ENCODE measurements around the gene ATXN7L1.
A peak's percentile ranks its signal among the peaks of the same experiment; 100 is the strongest.

The ATXN7L1 gene

DNA sequence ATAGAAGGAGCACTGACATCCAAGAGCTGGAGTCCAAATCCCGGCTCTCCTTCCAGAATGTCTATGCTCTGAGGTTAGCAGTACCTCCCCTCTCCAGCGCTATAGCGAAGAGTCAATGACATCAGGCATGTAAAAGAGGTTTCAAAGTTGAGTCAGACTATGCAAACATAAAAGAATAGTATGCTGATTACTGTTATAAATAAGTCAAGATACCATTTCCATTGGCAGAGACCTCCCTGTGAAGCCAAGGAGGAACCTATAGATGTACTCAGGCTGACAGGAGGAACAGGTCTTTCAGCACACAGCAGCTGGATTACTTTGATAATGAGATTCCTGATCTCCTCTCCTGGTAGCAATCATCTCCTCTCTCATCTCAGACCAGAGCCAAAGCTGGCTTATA is 191.2 kb downstream of the ATXN7L1 start:
- no peak overlapping the region for H3K9ac ChIP-seq
- H3K4me2 ChIP-seq (ENCODE audit: low read length): no peak overlapping the region
- H3K27me3 ChIP-seq (ENCODE audit: control insufficient read depth, insufficient read depth, low read length): no peaks in the 10 kb centered on the region
- H3K27ac ChIP-seq: no peak overlapping the region
- no peak overlapping the region for H3K4me3 ChIP-seq (ENCODE audit: low read depth, low read length)
- H3K4me1 ChIP-seq: no peaks in the 10 kb centered on the region
- H3K36me3 ChIP-seq (ENCODE audit: control insufficient read depth, insufficient read depth, low read length): no peaks in the 10 kb centered on the region
- no peaks in the 10 kb centered on the region for H3K79me2 ChIP-seq
- no peak overlapping the region for H2AFZ ChIP-seq
- TF ChIP-seq CTCF (IDR thresholded peaks at IDR 0.05): no peak
- H3K9me3 ChIP-seq (ENCODE audit: control insufficient read depth, low read length): no peaks in the 10 kb centered on the region

- no peak overlapping the region for H2AFZ ChIP-seq
- no peak overlapping the region for H3K27ac ChIP-seq
- H3K9me3 ChIP-seq (ENCODE audit: control insufficient read depth, low read length): no peaks in the 10 kb centered on the region
- TF ChIP-seq CTCF (IDR thresholded peaks at IDR 0.05): no peak
- H3K9ac ChIP-seq: no peak overlapping the region
- no peaks in the 10 kb centered on the region for H3K27me3 ChIP-seq (ENCODE audit: control insufficient read depth, insufficient read depth, low read length)
- no peaks in the 10 kb centered on the region for H3K79me2 ChIP-seq
- H3K4me3 ChIP-seq (ENCODE audit: low read depth, low read length): no peak overlapping the region
- H3K4me1 ChIP-seq: no peaks in the 10 kb centered on the region
- no peaks in the 10 kb centered on the region for H3K36me3 ChIP-seq (ENCODE audit: control insufficient read depth, insufficient read depth, low read length)
- no peak overlapping the region for H3K4me2 ChIP-seq (ENCODE audit: low read length)
Observed at GRCh38 chr7:105682341-105683060, 193.9 kb downstream of the ATXN7L1 start.

GRCh38 chr7:105680505-105681187 is 195.8 kb downstream of the ATXN7L1 start:
- H3K79me2 ChIP-seq: no peaks in the 10 kb centered on the region
- no peak overlapping the region for H3K4me3 ChIP-seq (ENCODE audit: low read depth, low read length)
- H3K27ac ChIP-seq: no peak overlapping the region
- H3K36me3 ChIP-seq (ENCODE audit: control insufficient read depth, insufficient read depth, low read length): no peaks in the 10 kb centered on the region
- H3K9me3 ChIP-seq (ENCODE audit: control insufficient read depth, low read length): no peaks in the 10 kb centered on the region
- no peak overlapping the region for H3K9ac ChIP-seq
- no peak for TF ChIP-seq CTCF (IDR thresholded peaks at IDR 0.05)
- H3K4me1 ChIP-seq: peaks cover 6% of the 10 kb centered on the region
- H3K4me2 ChIP-seq (ENCODE audit: low read length): no peak overlapping the region
- no peak overlapping the region for H2AFZ ChIP-seq
- H3K27me3 ChIP-seq (ENCODE audit: control insufficient read depth, insufficient read depth, low read length): no peaks in the 10 kb centered on the region

GRCh38 chr7:105678811-105679495 is 197.4 kb downstream of the ATXN7L1 start:
- no peaks in the 10 kb centered on the region for H3K79me2 ChIP-seq
- no peak overlapping the region for H3K27ac ChIP-seq
- no peaks in the 10 kb centered on the region for H3K9me3 ChIP-seq (ENCODE audit: control insufficient read depth, low read length)
- H3K9ac ChIP-seq: no peak overlapping the region
- no peak overlapping the region for H2AFZ ChIP-seq
- no peak overlapping the region for H3K4me3 ChIP-seq (ENCODE audit: low read depth, low read length)
- H3K27me3 ChIP-seq (ENCODE audit: control insufficient read depth, insufficient read depth, low read length): no peaks in the 10 kb centered on the region
- no peaks in the 10 kb centered on the region for H3K36me3 ChIP-seq (ENCODE audit: control insufficient read depth, insufficient read depth, low read length)
- TF ChIP-seq CTCF (IDR thresholded peaks at IDR 0.05): no peak
- peak overlapping the region; percentile 31 for H3K4me2 ChIP-seq (ENCODE audit: low read length)
- H3K4me1 ChIP-seq: peaks cover 14% of the 10 kb centered on the region
